Glutamatergic neuron (in vitro differentiated cells): Measurements from ENCODE around the gene MKLN1. TPM values are rescaled to one million over a fixed set of nuclear protein-coding genes. Genes with fewer than 3 reads are reported as not detected.

ENCODE experiments used
- DNase-seq: peaks from one replicate; pipeline ENCODE4 v3.0.0; 2022
- H3K27ac Mint-ChIP-seq: one replicate; pipeline ENCODE4 v1.8.0; 2020; ENCODE audit warnings: mild to moderate bottlenecking, mixed read lengths, inconsistent platforms; ENCODE audit not compliant: unreplicated experiment
- H3K27me3 Mint-ChIP-seq: one replicate; pipeline ENCODE4 v1.8.0; 2020; ENCODE audit warnings: mild to moderate bottlenecking, moderate library complexity, mixed read lengths, inconsistent platforms; ENCODE audit not compliant: unreplicated experiment
- H3K36me3 Mint-ChIP-seq: one replicate; pipeline ENCODE4 v1.8.0; 2020; ENCODE audit warnings: mild to moderate bottlenecking, mixed read lengths, inconsistent platforms; ENCODE audit not compliant: unreplicated experiment
- H3K4me1 Mint-ChIP-seq: one replicate; pipeline ENCODE4 v1.8.0; 2020; ENCODE audit warnings: mild to moderate bottlenecking, low read depth, mixed read lengths, inconsistent platforms; ENCODE audit not compliant: unreplicated experiment
- H3K4me3 Mint-ChIP-seq: one replicate; pipeline ENCODE4 v1.8.0; 2020; ENCODE audit warnings: mild to moderate bottlenecking, mixed read lengths, inconsistent platforms; ENCODE audit not compliant: unreplicated experiment
- H3K9me3 Mint-ChIP-seq: one replicate; pipeline ENCODE4 v1.8.0; 2020; ENCODE audit warnings: mild to moderate bottlenecking, moderate library complexity, mixed read lengths, inconsistent platforms; ENCODE audit not compliant: unreplicated experiment
- CTCF ChIP-seq: fragments of 200-600 bp; sonication (generic); IDR thresholded peaks from one replicate; pipeline ENCODE4 v1.5.0; 2021; ENCODE audit not compliant: partially characterized antibody, unreplicated experiment
- total RNA-seq: library from RNA; stranded (reverse); fragmentation: NEBNext Ultra II Directional; extraction: Animal tissue kit (Norgen Biotek cat#: 25700); gene quantifications from one replicate; pipeline ENCODE4 v1.2.1, GENCODE V29; 2021; ENCODE audit not compliant: unreplicated experiment

MKLN1 gene
- total RNA-seq, 1 donor from 2014 or later: 36.7 TPM

GRCh38 chr7:131522325-131522930, 194.8 kb downstream of the MKLN1 start:
- H3K36me3 Mint-ChIP-seq: peaks cover 3% of the 10 kb centered on the region
- no peak overlapping the region for H3K4me3 Mint-ChIP-seq
- DNase-seq: no peak
- no peak overlapping the region for H3K27ac Mint-ChIP-seq
- H3K9me3 Mint-ChIP-seq: peaks cover 2% of the 10 kb centered on the region
- H3K27me3 Mint-ChIP-seq: peaks cover 2% of the 10 kb centered on the region
- TF ChIP-seq CTCF: no peak
- H3K4me1 Mint-ChIP-seq: peaks cover 11% of the 10 kb centered on the region

GRCh38 chr7:131524115-131524514, 196.4 kb downstream of the MKLN1 start:
- no peak for DNase-seq
- Mint-ChIP-seq H3K4me1 (peaks cover 17% of the 10 kb centered on the region), H3K27ac (no peak overlapping the region), H3K4me3 (no peak overlapping the region), H3K27me3 (peaks cover 2% of the 10 kb centered on the region), H3K9me3 (peaks cover 6% of the 10 kb centered on the region), H3K36me3 (peaks cover 3% of the 10 kb centered on the region)
- TF ChIP-seq CTCF: no peak

- no peak for TF ChIP-seq CTCF
- H3K27ac Mint-ChIP-seq: no peak overlapping the region
- H3K27me3 Mint-ChIP-seq: peaks cover 2% of the 10 kb centered on the region
- no peak for DNase-seq
- H3K4me3 Mint-ChIP-seq: no peak overlapping the region
- peaks cover 19% of the 10 kb centered on the region for H3K4me1 Mint-ChIP-seq
- peaks cover 6% of the 10 kb centered on the region for H3K9me3 Mint-ChIP-seq
- H3K36me3 Mint-ChIP-seq: peaks cover 3% of the 10 kb centered on the region
Observed at GRCh38 chr7:131524703-131525102, 197.0 kb downstream of the MKLN1 start.

GRCh38 chr7:131525820-131526219, 198.1 kb downstream of the MKLN1 start:
- DNase-seq: no peak
- Mint-ChIP-seq H3K36me3 (peaks cover 3% of the 10 kb centered on the region), H3K4me3 (no peak overlapping the region), H3K9me3 (peaks cover 6% of the 10 kb centered on the region), H3K27ac (no peak overlapping the region), H3K4me1 (peaks cover 19% of the 10 kb centered on the region), H3K27me3 (peaks cover 2% of the 10 kb centered on the region)
- TF ChIP-seq CTCF: no peak

GRCh38 chr7:131527456-131527855, 199.8 kb downstream of the MKLN1 start:
- H3K27ac Mint-ChIP-seq: no peak overlapping the region
- H3K9me3 Mint-ChIP-seq: peaks cover 6% of the 10 kb centered on the region
- TF ChIP-seq CTCF: no peak
- H3K36me3 Mint-ChIP-seq: peaks cover 3% of the 10 kb centered on the region
- H3K4me3 Mint-ChIP-seq: no peak overlapping the region
- DNase-seq: no peak
- peaks cover 15% of the 10 kb centered on the region for H3K4me1 Mint-ChIP-seq
- H3K27me3 Mint-ChIP-seq: peaks cover 2% of the 10 kb centered on the region
